ENCODE results near the gene CHRDL2.

GRCh38 chr11:74648894-74649293 is 82.3 kb downstream of the CHRDL2 start:
- TF ChIP-seq CTCF (IDR thresholded peaks at IDR 0.05; ENCODE audit: insufficient read depth, low read length, poor library complexity, severe bottlenecking) (no peak), EZH2phosphoT487 (conservative IDR thresholded peaks at IDR 0.05; ENCODE audit: low read length) (no peak)

Measured in SU-DHL-6 (cell line).